GM18867 (cell line): ENCODE results near the gene CEP350.
A peak's percentile ranks its signal among the peaks of the same experiment; 100 is the strongest.

Experiments
- ATAC-seq: cut with Tn5 transposase; IDR thresholded peaks from one replicate; pipeline ENCODE4 v1.9.1; 2021; ENCODE audit warnings: mild to moderate bottlenecking, moderate library complexity; ENCODE audit not compliant: unreplicated experiment

CEP350 gene

GRCh38 chr1:180153032-180153431 is 198.4 kb downstream of the CEP350 start:
- ATAC-seq = no peak

- no peak for ATAC-seq
Measured at GRCh38 chr1:180154003-180154324, 199.4 kb downstream of the CEP350 start.

GRCh38 chr1:180154325-180155181 is 199.9 kb downstream of the CEP350 start, which contains the start of gene QSOX1:
Gene QSOX1 (plus strand): TSS chr1:180154869. CDS start chr1:180154908, 39 bp downstream.
- peak; percentile 93 for ATAC-seq

GRCh38 chr1:180155182-180155682 is 200.6 kb downstream of the CEP350 start:
- ATAC-seq = no peak

GRCh38 chr1:180156201-180156600 is 201.6 kb downstream of the CEP350 start:
- ATAC-seq = no peak

- no peak for ATAC-seq
Measured at GRCh38 chr1:180156631-180157091, 202.1 kb downstream of the CEP350 start.

GRCh38 chr1:180157108-180157507 is 202.5 kb downstream of the CEP350 start:
- no peak for ATAC-seq

GRCh38 chr1:180157576-180158057 is 203.0 kb downstream of the CEP350 start:
- ATAC-seq = no peak

GRCh38 chr1:180158149-180159147 is 203.8 kb downstream of the CEP350 start:
- ATAC-seq = no peak

GRCh38 chr1:180160357-180160756 is 205.7 kb downstream of the CEP350 start:
- no peak for ATAC-seq

- no peak for ATAC-seq
Measured at GRCh38 chr1:180163041-180163440, 208.4 kb downstream of the CEP350 start.
